ENCODE data around the gene PER3. TPM values are rescaled to one million over a fixed set of nuclear protein-coding genes. Genes with fewer than 3 reads are reported as not detected.

Gene PER3
- total and polyA plus RNA-seq, 9 of the 15 experiments (the other 6 are each of a cell fraction or from before 2014, with no cell fraction given), result 11.9 to 22.5 (median 14.6) TPM

GRCh38 chr1:7786795-7787194 lies 2.7 kb downstream of the PER3 start:
- POLR2A ChIA-PET, result no interaction called here
- FAIRE-seq, result peak; percentile 40
- no peak for ATAC-seq
- no TSS peak for BruUV-seq (replicated peaks)
- no peak for TF ChIP-seq DEAF1 (CRISPR knock-in tag; IDR thresholded peaks at IDR 0.05)
- no peak for TF ChIP-seq KAT8 (IDR thresholded peaks at IDR 0.05; ENCODE audit: low read depth)
- no peak for TF ChIP-seq MTA2 (IDR thresholded peaks at IDR 0.05; ENCODE audit: low read depth)
- TF ChIP-seq BRCA1 (IDR thresholded peaks at IDR 0.05), result no peak
- no peak for TF ChIP-seq BRCA1 (CRISPR knock-in tag; IDR thresholded peaks at IDR 0.05)
- no peak for TF ChIP-seq ARID4B (CRISPR knock-in tag; IDR thresholded peaks at IDR 0.05)
- TF ChIP-seq ZNF197 (CRISPR knock-in tag; IDR thresholded peaks at IDR 0.05; ENCODE audit: low read depth), result no peak
- TF ChIP-seq THAP7 (CRISPR knock-in tag; IDR thresholded peaks at IDR 0.05), result no peak
- TF ChIP-seq SMAD1 (IDR thresholded peaks at IDR 0.05; ENCODE audit: low read depth, low read length, partially characterized antibody), result no peak
- CTCF ChIA-PET (ENCODE audit: low intra/inter-chr PET ratio), result no interaction called here
- no peaks in the 10 kb centered on the region for H4K20me1 ChIP-seq (replicated peaks; ENCODE audit: control insufficient read depth, insufficient read depth, low read length)
- in situ Hi-C loops (cut with MboI) (no loop called here), intact Hi-C loops (cut with micrococcal nuclease) (no loop called here)
- H3K27me3 ChIP-seq (ENCODE audit: control insufficient read depth in 2 of 2, insufficient read depth in 2 of 2, low read length in 2 of 2), result no peaks in the 10 kb centered on the region
- peaks cover 29% of the 10 kb centered on the region; the same call in 2 of the 3 replicates for H3K36me3 ChIP-seq (ENCODE audit: control insufficient read depth, insufficient read depth, low read length)
- H3K4me3 ChIP-seq, result no peak overlapping the region
- 59% methylated on average over 5 of the region's 5 CpGs for WGBS (ENCODE audit: insufficient coverage, low coverage, missing lambda C conversion rate)
- H3K79me2 ChIP-seq (ENCODE audit: control insufficient read depth, insufficient read depth, low read length), result no peaks in the 10 kb centered on the region
- H3K9me3 ChIP-seq (replicated peaks; ENCODE audit: control insufficient read depth, insufficient read depth, low read depth, low read length), result peaks cover 16% of the 10 kb centered on the region
- H3K4me1 ChIP-seq (replicated peaks in 1 of 2; ENCODE audit: control insufficient read depth in 2 of 2, insufficient read depth in 2 of 2, low read length in 2 of 2), result peaks cover 7 to 17% of the 10 kb centered on the region in 2 experiments; a peak in 4 of 5 replicates
- no peak for DNase-seq (ENCODE audit: extremely low read depth in 1 of 4, low spot score in 3 of 4)
- H3K4me2 ChIP-seq (ENCODE audit: insufficient read depth, low read length), result no peak overlapping the region
- no peak overlapping the region for H3K9ac ChIP-seq (ENCODE audit: insufficient read depth in 1 of 2, low read depth in 2 of 2, low read length in 2 of 2)
- no peak overlapping the region for H3K27ac ChIP-seq (ENCODE audit: extremely low read depth, low read depth, low read length)
- H3K9me1 ChIP-seq (ENCODE audit: control insufficient read depth, insufficient read depth, low read length), result no peaks in the 10 kb centered on the region
- H2AFZ ChIP-seq (ENCODE audit: low read depth, low read length), result no peak overlapping the region

Measured in K562 (cell line).